HS-5 (cell line): Measurements from ENCODE around the gene LONP1.

Experiments
- DNase-seq: peaks from one replicate; pipeline ENCODE4 v3.0.0-alpha.2; 2012; ENCODE audit warnings: low read depth

The LONP1 gene

GRCh38 chr19:5648464-5648863 is 71.5 kb downstream of the LONP1 start:
- DNase-seq = no peak

GRCh38 chr19:5646703-5647102 is 73.2 kb downstream of the LONP1 start:
- no peak for DNase-seq

GRCh38 chr19:5645409-5645808 is 74.5 kb downstream of the LONP1 start:
- no peak for DNase-seq

GRCh38 chr19:5644037-5644436 is 75.9 kb downstream of the LONP1 start:
- DNase-seq = no peak

- no peak for DNase-seq
Observed at GRCh38 chr19:5643060-5643459, 76.9 kb downstream of the LONP1 start.

- no peak for DNase-seq
Observed at GRCh38 chr19:5642204-5642603, 77.7 kb downstream of the LONP1 start.
